ENCODE data around the gene DPP10. TPM values are rescaled to one million over a fixed set of nuclear protein-coding genes. Genes with fewer than 3 reads are reported as not detected.

The DPP10 gene
- total RNA-seq, 1 experiment from 2014 or later: not detected

DNA sequence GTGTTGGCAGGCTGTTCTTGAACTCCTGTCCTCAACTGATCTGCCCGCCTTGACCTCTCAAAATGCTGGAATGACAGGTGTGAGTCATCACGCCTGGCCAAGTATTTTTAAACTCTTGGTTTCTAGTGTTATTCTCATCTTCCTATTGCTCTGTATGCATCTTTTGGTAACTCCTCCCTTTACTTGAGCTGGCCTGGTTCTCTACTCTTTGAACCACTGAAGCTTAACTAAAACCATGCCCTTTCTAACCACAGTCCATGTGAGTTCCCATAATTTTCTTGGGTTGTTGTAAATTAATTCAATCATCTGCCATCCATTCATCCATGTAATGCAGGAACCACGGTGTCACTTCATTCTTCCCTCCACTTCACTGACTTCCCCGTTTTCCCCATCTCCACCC lies 1131.3 kb downstream of the DPP10 start:
- no peak overlapping the region for H3K4me3 Mint-ChIP-seq (ENCODE audit: unreplicated experiment)
- H3K27me3 Mint-ChIP-seq (ENCODE audit: insufficient read depth, unreplicated experiment): no peaks in the 10 kb centered on the region
- TF ChIP-seq, protein P1, sequence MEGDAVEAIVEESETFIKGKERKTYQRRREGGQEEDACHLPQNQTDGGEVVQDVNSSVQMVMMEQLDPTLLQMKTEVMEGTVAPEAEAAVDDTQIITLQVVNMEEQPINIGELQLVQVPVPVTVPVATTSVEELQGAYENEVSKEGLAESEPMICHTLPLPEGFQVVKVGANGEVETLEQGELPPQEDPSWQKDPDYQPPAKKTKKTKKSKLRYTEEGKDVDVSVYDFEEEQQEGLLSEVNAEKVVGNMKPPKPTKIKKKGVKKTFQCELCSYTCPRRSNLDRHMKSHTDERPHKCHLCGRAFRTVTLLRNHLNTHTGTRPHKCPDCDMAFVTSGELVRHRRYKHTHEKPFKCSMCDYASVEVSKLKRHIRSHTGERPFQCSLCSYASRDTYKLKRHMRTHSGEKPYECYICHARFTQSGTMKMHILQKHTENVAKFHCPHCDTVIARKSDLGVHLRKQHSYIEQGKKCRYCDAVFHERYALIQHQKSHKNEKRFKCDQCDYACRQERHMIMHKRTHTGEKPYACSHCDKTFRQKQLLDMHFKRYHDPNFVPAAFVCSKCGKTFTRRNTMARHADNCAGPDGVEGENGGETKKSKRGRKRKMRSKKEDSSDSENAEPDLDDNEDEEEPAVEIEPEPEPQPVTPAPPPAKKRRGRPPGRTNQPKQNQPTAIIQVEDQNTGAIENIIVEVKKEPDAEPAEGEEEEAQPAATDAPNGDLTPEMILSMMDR (IDR thresholded peaks at IDR 0.05; ENCODE audit: unreplicated experiment): no peak
- H3K4me1 Mint-ChIP-seq (ENCODE audit: insufficient read depth, unreplicated experiment): no peaks in the 10 kb centered on the region
- CTCF ChIA-PET: interaction anchor here (0.5 kb wide), 1 partner anchor 272 kb away, joined by 3 read pairs; no protein-coding TSS in a partner anchor
- BruUV-seq (replicated peaks): no TSS peak
- intact Hi-C loops (cut with micrococcal nuclease): no loop called here
- no peak overlapping the region for H3K27ac Mint-ChIP-seq (ENCODE audit: low read depth, unreplicated experiment)
- POLR2A ChIA-PET: no interaction called here
- no peaks in the 10 kb centered on the region for H3K36me3 Mint-ChIP-seq (ENCODE audit: insufficient read depth, unreplicated experiment)
- peaks cover 10% of the 10 kb centered on the region for H3K9me3 Mint-ChIP-seq (ENCODE audit: unreplicated experiment)
- no peak for DNase-seq (ENCODE audit: unreplicated experiment)

DNA sequence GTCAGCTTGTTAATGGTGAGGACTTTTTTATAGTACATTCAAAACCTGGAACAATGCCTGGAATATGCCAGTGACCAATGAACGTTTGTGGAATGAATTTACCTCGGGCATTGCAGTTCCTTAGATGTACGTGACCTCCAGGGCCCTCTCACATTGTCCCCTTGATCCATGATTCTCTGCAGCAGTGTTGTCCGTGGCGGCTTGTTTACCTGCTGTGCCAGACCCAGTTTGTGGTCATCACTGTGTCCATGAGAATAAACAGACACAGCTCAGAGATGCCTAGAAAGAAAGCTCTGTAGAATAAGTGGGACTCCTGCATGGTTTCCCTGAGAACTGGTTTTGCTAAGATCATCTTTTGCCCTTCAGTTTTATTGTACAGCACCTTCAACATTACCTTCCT lies 1132.2 kb downstream of the DPP10 start:
- Mint-ChIP-seq H3K4me3 (ENCODE audit: unreplicated experiment) (no peak overlapping the region), H3K4me1 (ENCODE audit: insufficient read depth, unreplicated experiment) (no peaks in the 10 kb centered on the region), H3K36me3 (ENCODE audit: insufficient read depth, unreplicated experiment) (no peaks in the 10 kb centered on the region), H3K9me3 (ENCODE audit: unreplicated experiment) (peaks cover 10% of the 10 kb centered on the region), H3K27ac (ENCODE audit: low read depth, unreplicated experiment) (no peak overlapping the region), H3K27me3 (ENCODE audit: insufficient read depth, unreplicated experiment) (no peaks in the 10 kb centered on the region)
- CTCF ChIA-PET: no interaction called here
- no peak for DNase-seq (ENCODE audit: unreplicated experiment)
- BruUV-seq (replicated peaks): no TSS peak
- TF ChIP-seq, protein P1 (IDR thresholded peaks at IDR 0.05; ENCODE audit: unreplicated experiment): no peak
- POLR2A ChIA-PET: no interaction called here
- intact Hi-C loops (cut with micrococcal nuclease): no loop called here

DNA sequence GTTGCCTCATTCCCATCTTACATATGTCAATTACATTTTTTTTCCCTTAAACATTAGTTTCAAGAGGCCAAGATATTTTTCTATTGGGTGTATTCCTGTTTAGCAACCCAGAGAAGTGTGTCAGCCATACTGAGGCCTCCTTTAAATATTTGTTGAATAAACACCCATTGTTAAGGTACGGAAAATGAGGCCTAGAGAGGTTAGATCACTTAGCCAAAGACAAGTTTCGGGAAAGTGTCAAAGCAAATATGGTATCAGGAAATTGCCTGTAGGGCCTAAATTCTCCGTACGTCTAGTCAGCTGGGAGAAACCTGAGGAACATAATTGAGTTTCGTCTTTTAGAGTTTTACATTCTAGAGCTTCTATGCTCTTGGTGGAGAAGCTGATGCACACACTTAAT lies 1138.3 kb downstream of the DPP10 start:
- H3K27me3 Mint-ChIP-seq (ENCODE audit: insufficient read depth, unreplicated experiment): no peaks in the 10 kb centered on the region
- H3K9me3 Mint-ChIP-seq (ENCODE audit: unreplicated experiment): peaks cover 8% of the 10 kb centered on the region
- H3K4me3 Mint-ChIP-seq (ENCODE audit: unreplicated experiment): no peak overlapping the region
- intact Hi-C loops (cut with micrococcal nuclease): no loop called here
- CTCF ChIA-PET: no interaction called here
- DNase-seq (ENCODE audit: unreplicated experiment): no peak
- no peaks in the 10 kb centered on the region for H3K36me3 Mint-ChIP-seq (ENCODE audit: insufficient read depth, unreplicated experiment)
- TF ChIP-seq, protein P1 (IDR thresholded peaks at IDR 0.05; ENCODE audit: unreplicated experiment): no peak
- POLR2A ChIA-PET: no interaction called here
- H3K4me1 Mint-ChIP-seq (ENCODE audit: insufficient read depth, unreplicated experiment): no peaks in the 10 kb centered on the region
- H3K27ac Mint-ChIP-seq (ENCODE audit: low read depth, unreplicated experiment): no peak overlapping the region
- BruUV-seq (replicated peaks): no TSS peak

DNA sequence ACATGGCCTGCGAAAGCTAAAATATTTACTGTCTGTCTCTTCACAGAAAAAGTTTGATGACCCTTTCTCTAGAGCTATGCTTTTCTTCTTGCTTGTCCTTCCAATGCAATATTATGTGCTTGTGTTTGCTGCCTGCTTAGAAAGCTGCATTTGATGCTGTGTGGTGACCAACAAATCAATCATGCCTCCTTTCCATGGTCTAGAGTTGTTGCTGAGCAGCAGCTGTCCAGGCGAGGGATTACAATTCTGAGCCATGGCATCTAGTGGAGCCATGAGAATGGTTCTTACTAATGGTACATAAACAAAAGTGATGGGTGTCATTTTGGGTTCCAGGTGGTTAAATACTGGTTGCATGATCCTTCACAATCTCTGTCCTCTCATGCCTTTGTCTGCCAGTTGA lies 1142.1 kb downstream of the DPP10 start:
- POLR2A ChIA-PET: interaction anchor here (0.7 kb wide), 1 partner anchor 21 kb away, joined by 4 read pairs; no protein-coding TSS in a partner anchor
- TF ChIP-seq, protein P1 (IDR thresholded peaks at IDR 0.05; ENCODE audit: unreplicated experiment): no peak
- no peaks in the 10 kb centered on the region for H3K27me3 Mint-ChIP-seq (ENCODE audit: insufficient read depth, unreplicated experiment)
- intact Hi-C loops (cut with micrococcal nuclease): no loop called here
- H3K4me3 Mint-ChIP-seq (ENCODE audit: unreplicated experiment): no peak overlapping the region
- peaks cover 8% of the 10 kb centered on the region for H3K9me3 Mint-ChIP-seq (ENCODE audit: unreplicated experiment)
- DNase-seq (ENCODE audit: unreplicated experiment): no peak
- no peaks in the 10 kb centered on the region for H3K36me3 Mint-ChIP-seq (ENCODE audit: insufficient read depth, unreplicated experiment)
- H3K27ac Mint-ChIP-seq (ENCODE audit: low read depth, unreplicated experiment): no peak overlapping the region
- BruUV-seq (replicated peaks): no TSS peak
- no peaks in the 10 kb centered on the region for H3K4me1 Mint-ChIP-seq (ENCODE audit: insufficient read depth, unreplicated experiment)
- CTCF ChIA-PET: no interaction called here

All from MCF 10A (cell line).